ENCODE results near the gene ABR.

- TF ChIP-seq CTCF (conservative IDR thresholded peaks at IDR 0.05; ENCODE audit: low read length), result no peak
- TF ChIP-seq EZH2phosphoT487 (IDR thresholded peaks at IDR 0.05; ENCODE audit: borderline replicate concordance), result no peak
Observed at GRCh38 chr17:1123921-1124715, 55.7 kb downstream of the ABR start.

Data from Loucy (cell line).